Gastrocnemius medialis (tissue), 4 donors: ENCODE data around the gene ASTN2.

Experiments
- CTCF ChIP-seq, 5 experiments: fragments of 450-650 bp in 3 of 5; fragments of 200-600 bp in 2 of 5; sonication (generic) in 2 of 5; IDR thresholded peaks in 4 of 5; conservative IDR thresholded peaks in 1 of 5; 1 replicate in 4 of 5; 2 replicates in 1 of 5; pipeline ENCODE4 v1.5.1; 2016 to 2019; ENCODE audit warnings: antibody characterized with exemption in 5 of 5, mild to moderate bottlenecking in 3 of 5, moderate library complexity in 3 of 5
- POLR2A ChIP-seq, 2 donors: fragments of 450-650 bp; IDR thresholded peaks; one replicate each; pipeline ENCODE4 v1.6.1; 2017; ENCODE audit warnings: antibody characterized with exemption in 2 of 2, mild to moderate bottlenecking in 2 of 2, moderate library complexity in 2 of 2

GRCh38 chr9:116673375-116673774 lies 741.5 kb downstream of the ASTN2 start:
- TF ChIP-seq CTCF (IDR thresholded peaks at IDR 0.05 in 4 of 5, conservative IDR thresholded peaks at IDR 0.05 in 1 of 5) (no peak), POLR2A (IDR thresholded peaks at IDR 0.05) (no peak)
